GM18526 (cell line): ENCODE data around the gene ADGRE3.

Experiments used
- POLR2A ChIP-seq: IDR thresholded peaks from 3 replicates; pipeline ENCODE4 v1.6.1; 2011; ENCODE audit not compliant: insufficient read length; ENCODE audit errors: extremely low read depth

The ADGRE3 gene

DNA sequence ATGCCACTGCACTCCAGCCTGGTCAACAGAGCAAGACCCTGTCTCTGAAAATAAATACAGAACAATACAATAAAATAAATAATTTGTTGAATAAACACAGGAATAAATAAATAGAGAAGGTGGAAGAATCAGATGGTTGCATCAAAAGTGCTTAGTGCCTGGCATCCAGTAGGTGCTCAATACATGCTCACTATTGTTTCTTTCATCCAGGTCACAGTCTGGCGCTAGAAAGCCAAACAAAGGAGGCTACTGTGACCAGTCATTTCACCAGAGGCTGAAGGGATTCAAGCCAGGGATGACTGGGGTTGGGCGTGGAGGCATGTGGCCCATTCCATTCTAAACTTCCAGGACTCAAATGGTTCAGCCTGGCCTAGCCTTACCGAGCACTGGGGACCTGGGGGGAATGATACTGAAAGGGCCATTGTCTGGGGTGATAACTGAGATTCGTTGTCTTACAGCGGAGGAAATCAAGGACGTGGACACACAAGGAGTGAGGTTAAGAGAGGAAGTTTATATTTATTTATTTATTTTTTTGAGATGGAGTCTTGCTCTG is 99.1 kb downstream of the ADGRE3 start:
- no peak for TF ChIP-seq POLR2A

DNA sequence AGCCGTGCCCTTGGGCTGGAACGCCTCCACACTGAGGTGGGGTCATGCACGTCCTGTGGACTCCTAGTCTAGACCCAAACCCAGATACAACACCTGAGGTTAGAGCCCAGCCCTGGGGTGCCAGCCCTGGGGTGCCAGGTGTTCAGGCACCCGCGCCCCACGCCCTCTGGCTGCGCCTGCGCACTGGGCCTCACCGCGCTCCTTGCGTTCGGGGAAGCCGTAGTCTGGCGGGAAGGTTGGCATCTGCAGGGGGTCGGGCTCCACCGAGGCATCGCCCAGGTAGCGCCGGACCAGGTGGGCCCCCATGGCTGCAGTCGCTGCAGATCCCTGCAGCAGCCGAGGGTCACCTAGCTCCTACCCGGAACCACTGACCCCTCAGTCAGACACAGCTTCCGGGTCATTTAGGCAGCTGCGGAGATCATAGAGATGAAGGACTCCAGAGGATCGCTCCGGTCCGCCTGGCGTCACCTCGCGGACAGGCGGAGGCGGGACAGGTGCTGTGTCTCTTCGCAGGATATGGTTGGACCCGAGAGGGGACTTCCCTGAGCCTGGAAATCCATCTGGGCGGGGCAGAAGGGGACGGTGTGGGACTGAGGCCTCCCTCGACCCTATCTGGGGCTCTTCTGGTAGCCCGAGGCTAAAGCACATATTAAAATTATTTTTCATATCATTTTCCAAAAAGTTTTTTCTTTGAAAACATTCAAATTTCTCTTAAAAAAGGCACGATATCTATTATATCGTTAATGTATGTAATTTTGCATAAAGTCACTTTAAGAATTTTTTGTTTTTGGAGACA is 102.8 kb downstream of the ADGRE3 start, which contains the start of gene NDUFB7:
TSS of gene NDUFB7 (minus strand) at position 372 of the 796 bp plus-strand sequence. CDS start at position 306, 66 bp downstream.
- TF ChIP-seq POLR2A = peak; percentile 91

DNA sequence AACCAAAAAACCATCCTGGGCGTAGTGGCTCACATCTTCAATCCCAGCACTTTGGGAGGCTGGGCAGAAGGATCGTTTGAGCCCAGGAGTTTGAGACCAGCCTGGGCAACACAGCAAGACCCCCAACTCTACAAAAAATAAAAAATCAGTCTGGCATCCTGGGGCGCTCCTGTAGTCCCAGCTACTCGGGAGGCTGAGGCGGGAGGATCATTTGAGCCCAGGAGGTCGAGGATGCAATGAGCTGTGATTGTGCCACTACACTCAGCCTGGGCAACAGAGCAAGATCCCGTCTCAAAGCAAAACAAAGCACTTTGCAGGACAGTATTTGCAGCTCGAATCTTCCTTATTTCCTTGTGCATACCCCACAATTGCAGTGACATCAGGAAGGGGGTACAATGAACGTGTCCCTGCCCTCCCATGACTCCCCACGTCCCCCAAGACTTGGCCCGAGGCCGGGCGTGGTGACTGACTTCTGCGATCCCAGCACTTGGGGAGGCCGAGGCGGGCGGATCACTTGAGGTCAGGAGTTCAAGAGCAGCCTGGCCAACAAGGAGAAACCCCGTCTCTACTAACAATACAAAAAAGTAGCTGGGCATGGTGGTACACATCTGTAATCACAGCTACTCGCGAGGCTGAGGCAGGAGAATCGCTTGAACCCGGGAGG is 103.6 kb downstream of the ADGRE3 start:
- TF ChIP-seq POLR2A = no peak
